ENCODE measurements around the gene FAR2.

Gene FAR2

GRCh38 chr12:29148911-29149690 is at the start of gene FAR2:
FAR2 (plus strand) TSS chr12:29149278; CDS start chr12:29270450, 121,172 bp downstream.
- H4K20me1 ChIP-seq (ENCODE audit: insufficient read depth, low read length), result no peaks in the 10 kb centered on the region
- no peaks in the 10 kb centered on the region for H3K36me3 ChIP-seq (replicated peaks; ENCODE audit: low read depth, low read length)
- H3K9ac ChIP-seq (ENCODE audit: low read length), result no peak within 1 kb of the TSS
- no peak within 1 kb of the TSS for H3K27ac ChIP-seq (ENCODE audit: low read length)
- no peak within 1 kb of the TSS for H3K4me3 ChIP-seq (ENCODE audit: low read length)
- H3K27me3 ChIP-seq (ENCODE audit: low read depth, low read length), result no peaks in the 10 kb centered on the region; the same call in 1 of the 2 replicates
- H3K79me2 ChIP-seq (ENCODE audit: low read length), result no peaks in the 10 kb centered on the region
- H3K9me3 ChIP-seq (ENCODE audit: insufficient read depth, low read length), result no peaks in the 10 kb centered on the region
- TF ChIP-seq, protein P1, sequence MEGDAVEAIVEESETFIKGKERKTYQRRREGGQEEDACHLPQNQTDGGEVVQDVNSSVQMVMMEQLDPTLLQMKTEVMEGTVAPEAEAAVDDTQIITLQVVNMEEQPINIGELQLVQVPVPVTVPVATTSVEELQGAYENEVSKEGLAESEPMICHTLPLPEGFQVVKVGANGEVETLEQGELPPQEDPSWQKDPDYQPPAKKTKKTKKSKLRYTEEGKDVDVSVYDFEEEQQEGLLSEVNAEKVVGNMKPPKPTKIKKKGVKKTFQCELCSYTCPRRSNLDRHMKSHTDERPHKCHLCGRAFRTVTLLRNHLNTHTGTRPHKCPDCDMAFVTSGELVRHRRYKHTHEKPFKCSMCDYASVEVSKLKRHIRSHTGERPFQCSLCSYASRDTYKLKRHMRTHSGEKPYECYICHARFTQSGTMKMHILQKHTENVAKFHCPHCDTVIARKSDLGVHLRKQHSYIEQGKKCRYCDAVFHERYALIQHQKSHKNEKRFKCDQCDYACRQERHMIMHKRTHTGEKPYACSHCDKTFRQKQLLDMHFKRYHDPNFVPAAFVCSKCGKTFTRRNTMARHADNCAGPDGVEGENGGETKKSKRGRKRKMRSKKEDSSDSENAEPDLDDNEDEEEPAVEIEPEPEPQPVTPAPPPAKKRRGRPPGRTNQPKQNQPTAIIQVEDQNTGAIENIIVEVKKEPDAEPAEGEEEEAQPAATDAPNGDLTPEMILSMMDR (IDR thresholded peaks at IDR 0.05; ENCODE audit: low read depth, low read length), result no peak
- no peak for TF ChIP-seq EZH2phosphoT487 (IDR thresholded peaks at IDR 0.05; ENCODE audit: low read depth)
- H2AFZ ChIP-seq (ENCODE audit: low read depth, low read length), result no peak within 1 kb of the TSS
- H3K4me2 ChIP-seq (ENCODE audit: low read length), result no peak within 1 kb of the TSS
- peaks cover 25% of the 10 kb centered on the region for H3K4me1 ChIP-seq (ENCODE audit: low read length)

GRCh38 chr12:29102741-29103140 is 46.3 kb upstream of the FAR2 start:
- Histone ChIP-seq H3K4me3 (ENCODE audit: low read length) (peak overlapping the region; percentile 8; the same call in 1 of the 2 replicates), H3K79me2 (ENCODE audit: low read length) (no peaks in the 10 kb centered on the region), H4K20me1 (ENCODE audit: insufficient read depth, low read length) (no peaks in the 10 kb centered on the region), H3K27me3 (ENCODE audit: low read depth, low read length) (peaks cover 4% of the 10 kb centered on the region; the same call in 1 of the 2 replicates), H2AFZ (ENCODE audit: low read depth, low read length) (no peak overlapping the region), H3K4me2 (ENCODE audit: low read length) (peak overlapping the region; percentile 68), H3K4me1 (ENCODE audit: low read length) (peaks cover 23% of the 10 kb centered on the region), H3K27ac (ENCODE audit: low read length) (no peak overlapping the region), H3K9me3 (ENCODE audit: insufficient read depth, low read length) (0 out of 2 replicates have a peak, but pooled peaks cover 5% of the 10 kb centered on the region), H3K9ac (ENCODE audit: low read length) (no peak overlapping the region), H3K36me3 (replicated peaks; ENCODE audit: low read depth, low read length) (no peaks in the 10 kb centered on the region)
- TF ChIP-seq, protein P1 (IDR thresholded peaks at IDR 0.05; ENCODE audit: low read depth, low read length), result no peak
- TF ChIP-seq EZH2phosphoT487 (IDR thresholded peaks at IDR 0.05; ENCODE audit: low read depth), result no peak

DNA sequence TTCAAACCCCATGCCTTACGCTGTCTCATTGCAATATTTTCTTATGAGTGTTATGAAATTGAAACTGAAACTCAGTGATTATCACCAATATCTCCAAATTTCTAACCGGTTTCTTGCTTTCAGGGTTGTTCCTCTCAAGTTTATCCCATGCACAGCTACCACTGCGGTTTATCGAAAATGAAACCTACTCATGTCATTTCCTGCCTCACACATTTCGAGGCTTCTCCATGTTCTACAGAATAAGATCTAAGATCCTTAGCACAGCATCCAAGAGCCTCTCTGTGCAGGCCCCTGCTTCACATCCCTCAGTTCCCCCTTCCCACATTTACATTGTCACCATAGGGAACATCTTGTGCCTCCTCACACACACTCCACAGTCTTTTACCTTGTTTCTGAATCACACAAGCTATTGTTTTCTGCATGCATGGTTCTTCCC is 45.5 kb upstream of the FAR2 start:
- Histone ChIP-seq H3K4me3 (ENCODE audit: low read length) (peak overlapping the region; percentile 32; the same call in 1 of the 2 replicates), H3K4me2 (ENCODE audit: low read length) (peak overlapping the region; percentile 68), H3K79me2 (ENCODE audit: low read length) (no peaks in the 10 kb centered on the region), H3K36me3 (replicated peaks; ENCODE audit: low read depth, low read length) (no peaks in the 10 kb centered on the region), H4K20me1 (ENCODE audit: insufficient read depth, low read length) (no peaks in the 10 kb centered on the region), H2AFZ (ENCODE audit: low read depth, low read length) (no peak overlapping the region), H3K4me1 (ENCODE audit: low read length) (peaks cover 23% of the 10 kb centered on the region), H3K9me3 (ENCODE audit: insufficient read depth, low read length) (0 out of 2 replicates have a peak, but pooled peaks cover 5% of the 10 kb centered on the region), H3K9ac (ENCODE audit: low read length) (no peak overlapping the region), H3K27ac (ENCODE audit: low read length) (no peak overlapping the region), H3K27me3 (ENCODE audit: low read depth, low read length) (peaks cover 4% of the 10 kb centered on the region; the same call in 1 of the 2 replicates)
- TF ChIP-seq, protein P1 (IDR thresholded peaks at IDR 0.05; ENCODE audit: low read depth, low read length), result no peak
- no peak for TF ChIP-seq EZH2phosphoT487 (IDR thresholded peaks at IDR 0.05; ENCODE audit: low read depth)

DNA sequence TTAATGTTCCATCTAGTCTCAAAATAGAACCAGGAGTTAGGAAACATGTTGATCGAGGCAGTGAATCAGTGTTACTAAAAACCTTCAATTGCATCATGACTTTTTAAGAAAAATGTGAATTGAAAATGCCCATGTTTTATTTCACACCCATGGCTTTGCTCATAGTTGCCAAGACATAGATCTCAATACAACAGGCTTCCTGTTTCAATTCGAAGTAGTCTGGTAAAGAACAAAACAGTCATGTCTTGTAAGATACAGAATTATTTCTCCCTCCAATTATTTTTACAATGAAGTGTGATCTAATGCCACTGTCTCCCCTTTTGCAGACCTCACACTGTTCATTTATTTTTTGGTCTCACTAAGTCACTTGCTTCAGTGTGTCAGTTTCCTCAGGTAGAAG is 44.6 kb upstream of the FAR2 start:
- H2AFZ ChIP-seq (ENCODE audit: low read depth, low read length), result no peak overlapping the region
- H4K20me1 ChIP-seq (ENCODE audit: insufficient read depth, low read length), result no peaks in the 10 kb centered on the region
- H3K9me3 ChIP-seq (ENCODE audit: insufficient read depth, low read length), result peaks cover 10% of the 10 kb centered on the region; the same call in 1 of the 2 replicates
- H3K27ac ChIP-seq (ENCODE audit: low read length), result no peak overlapping the region
- H3K4me3 ChIP-seq (ENCODE audit: low read length), result no peak overlapping the region
- H3K79me2 ChIP-seq (ENCODE audit: low read length), result no peaks in the 10 kb centered on the region
- TF ChIP-seq, protein P1 (IDR thresholded peaks at IDR 0.05; ENCODE audit: low read depth, low read length), result no peak
- TF ChIP-seq EZH2phosphoT487 (IDR thresholded peaks at IDR 0.05; ENCODE audit: low read depth), result no peak
- H3K4me1 ChIP-seq (ENCODE audit: low read length), result peaks cover 23% of the 10 kb centered on the region
- H3K4me2 ChIP-seq (ENCODE audit: low read length), result peak overlapping the region; percentile 68
- H3K9ac ChIP-seq (ENCODE audit: low read length), result no peak overlapping the region
- H3K36me3 ChIP-seq (replicated peaks; ENCODE audit: low read depth, low read length), result no peaks in the 10 kb centered on the region
- peaks cover 4% of the 10 kb centered on the region; the same call in 1 of the 2 replicates for H3K27me3 ChIP-seq (ENCODE audit: low read depth, low read length)

All from OCI-LY3 (cell line).